Esophagus squamous epithelium (tissue), 5 donors: ENCODE results near the gene SCRN1. TPM values are rescaled to one million over a fixed set of nuclear protein-coding genes. Genes with fewer than 3 reads are reported as not detected.

Experiments used
- DNase-seq: peaks from one replicate; lab custom pipeline; 2025; lab: John Stamatoyannopoulos, UW
- H3K27ac ChIP-seq, 4 donors: fragments of 200-600 bp; sonication (generic); one replicate each; pipeline ENCODE4 v1.5.1; 2016 to 2019; ENCODE audit warnings: mild to moderate bottlenecking in 1 of 4
- H3K27me3 ChIP-seq, 4 donors: fragments of 200-600 bp; sonication (generic); 1 replicate in 3 of 4; 2 replicates in 1 of 4; pipeline versions ENCODE4 v1.5.1 to v1.6.0; 2017 to 2021; ENCODE audit warnings: antibody characterized with exemption in 1 of 4
- H3K36me3 ChIP-seq, 3 donors: fragments of 200-600 bp; sonication (generic); one replicate each; pipeline ENCODE4 v1.5.1; 2016 to 2019
- H3K4me1 ChIP-seq, 3 donors: fragments of 200-600 bp; sonication (generic); one replicate each; pipeline ENCODE4 v1.5.1; 2017 to 2019
- H3K4me3 ChIP-seq, 4 donors: fragments of 200-600 bp; sonication (generic); 1 replicate in 3 of 4; 2 replicates in 1 of 4; pipeline ENCODE4 v1.5.1; 2016 to 2019; ENCODE audit warnings: mild to moderate bottlenecking in 2 of 4, moderate library complexity in 1 of 4
- H3K9me3 ChIP-seq, 3 donors: fragments of 200-600 bp; sonication (generic); one replicate each; pipeline ENCODE4 v1.5.1; 2016 to 2019
- CTCF ChIP-seq, 6 experiments: fragments of 450-650 bp in 4 of 6; fragments of 200-600 bp in 2 of 6; sonication (generic) in 2 of 6; IDR thresholded peaks; one replicate each; pipeline ENCODE4 v1.5.1; 2016 to 2019; ENCODE audit warnings: antibody characterized with exemption in 6 of 6, mild to moderate bottlenecking in 4 of 6, moderate library complexity in 4 of 6
- POLR2A ChIP-seq, 4 donors: fragments of 450-650 bp; IDR thresholded peaks; one replicate each; pipeline ENCODE4 v1.6.1; 2017; ENCODE audit warnings: antibody characterized with exemption in 4 of 4, mild to moderate bottlenecking in 4 of 4, moderate library complexity in 3 of 4
- WGBS, 2 donors: methylation state at CpG; one replicate each; pipeline ENCODE4 v1.1.5; 2018; 5-methylcytosine and 5-hydroxymethylcytosine counted together
- intact Hi-C: fragments of 100-400 bp; cut with DNase I; formaldehyde crosslinking; loops from one replicate; pipeline ENCODE4 v1.15.0; 2022
- total RNA-seq, 4 donors: library from RNA; depleted of rRNA; stranded (reverse); fragments of >200 nt; gene quantifications; one replicate each; pipeline ENCODE4 v1.1.0, GENCODE V29; 2016
- donor health status: DM: yes; HTN: yes; CAD: no.

Gene SCRN1
- total RNA-seq, 4 donors from 2014 or later = 6.3 to 27.8 (median 20.5) TPM

DNA sequence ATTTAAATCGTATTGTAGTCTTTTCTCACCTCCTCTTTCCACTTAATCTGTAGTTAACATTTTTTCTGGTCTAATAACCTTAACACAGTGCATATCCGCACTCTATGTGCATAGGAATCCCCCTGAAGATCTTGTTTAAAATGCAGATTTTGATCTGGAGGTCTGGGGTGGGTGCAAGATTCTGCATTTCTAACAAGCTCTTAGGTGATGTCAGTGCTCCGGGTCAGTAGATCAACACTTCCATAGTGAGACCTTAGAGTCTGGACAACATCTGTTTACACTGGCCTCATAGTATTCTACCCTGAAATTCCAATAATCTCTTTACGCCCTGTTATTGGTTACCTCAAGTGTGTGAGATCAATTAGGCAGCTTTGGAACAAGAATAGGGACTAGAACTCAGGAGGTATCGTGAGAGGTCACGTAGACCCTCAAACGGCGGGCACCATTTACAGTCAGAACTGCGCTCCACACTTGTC is 38.2 kb upstream of the SCRN1 start:
- no peak for DNase-seq
- H3K9me3 ChIP-seq = no peaks in the 10 kb centered on the region
- intact Hi-C loops = no loop called here
- H3K27ac ChIP-seq = peak overlapping the region; percentile 83 to 95 (median 93)
- H3K27me3 ChIP-seq = no peaks in the 10 kb centered on the region
- peak overlapping the region; percentile 71 to 94 (median 92) for H3K4me3 ChIP-seq
- peaks cover 22 to 65% (median 25%) of the 10 kb centered on the region in 3 donors for H3K4me1 ChIP-seq
- 1% methylated on average over 6 to 8 of the region's 9 CpGs for WGBS, 2 donors
- no peaks in the 10 kb centered on the region for H3K36me3 ChIP-seq
- TF ChIP-seq POLR2A (IDR thresholded peaks at IDR 0.05) (no peak), CTCF (IDR thresholded peaks at IDR 0.05) (no peak)

DNA sequence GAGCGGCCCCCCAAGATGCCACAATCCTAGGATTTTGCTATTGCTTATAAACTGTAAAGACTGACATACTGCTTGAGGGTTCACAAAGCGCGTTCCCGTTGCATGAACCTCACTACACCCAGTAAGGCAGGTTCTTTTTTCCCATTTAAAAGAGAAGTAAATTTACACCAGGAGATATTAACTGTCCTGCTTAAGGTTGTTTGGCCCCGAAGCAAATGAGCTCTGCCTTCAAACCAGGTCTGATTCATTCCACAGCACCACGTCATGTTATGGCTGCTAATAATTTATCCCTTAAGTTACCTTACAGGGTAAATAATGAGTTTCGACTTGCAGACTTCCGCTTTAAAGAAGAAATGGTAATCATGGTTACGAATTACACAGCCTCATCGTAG is 37.5 kb upstream of the SCRN1 start:
- H3K4me1 ChIP-seq = peaks cover 22 to 59% (median 25%) of the 10 kb centered on the region in 3 donors

GRCh38 chr7:30026229-30027064 is 36.8 kb upstream of the SCRN1 start, which contains the start of gene FKBP14:
FKBP14 (minus strand) TSS chr7:30026702; CDS start chr7:30026508, 194 bp downstream.
- Histone ChIP-seq H3K27me3 (no peaks in the 10 kb centered on the region), H3K4me1 (peaks cover 22 to 59% (median 25%) of the 10 kb centered on the region in 3 donors), H3K27ac (peak within 1 kb of the TSS; percentile 83 to 95 (median 93)), H3K36me3 (no peaks in the 10 kb centered on the region), H3K9me3 (no peaks in the 10 kb centered on the region), H3K4me3 (peak within 1 kb of the TSS; percentile 71 to 94 (median 92))
- DNase-seq = peak; percentile 79
- TF ChIP-seq CTCF (IDR thresholded peaks at IDR 0.05) = peak in 1 of 6 experiments; percentile 11
- TF ChIP-seq POLR2A (IDR thresholded peaks at IDR 0.05) = no peak
- intact Hi-C loops = no loop called here
- 0% methylated on average over 18 to 20 of the region's 35 CpGs for WGBS, 2 donors

More for the DNA sequence above, 37.5 kb upstream of the SCRN1 start:
- WGBS, 2 donors = 0 to 2% methylated on average over 9 to 10 of the region's 10 CpGs
- H3K27me3 ChIP-seq = no peaks in the 10 kb centered on the region
- no peaks in the 10 kb centered on the region for H3K36me3 ChIP-seq
- H3K9me3 ChIP-seq = no peaks in the 10 kb centered on the region
- DNase-seq = no peak
- H3K27ac ChIP-seq = peak overlapping the region; percentile 83 to 95 (median 93)
- TF ChIP-seq POLR2A (IDR thresholded peaks at IDR 0.05) = no peak
- no peak for TF ChIP-seq CTCF (IDR thresholded peaks at IDR 0.05)
- H3K4me3 ChIP-seq = peak overlapping the region; percentile 71 to 94 (median 92)
- intact Hi-C loops = no loop called here

- Histone ChIP-seq H3K4me1 (peaks cover 15 to 40% (median 16%) of the 10 kb centered on the region in 3 donors), H3K27ac (no peak overlapping the region), H3K9me3 (no peaks in the 10 kb centered on the region), H3K4me3 (no peak overlapping the region), H3K36me3 (peaks cover 0 to 5% (median 0%) of the 10 kb centered on the region in 3 donors), H3K27me3 (no peaks in the 10 kb centered on the region)
- no peak for DNase-seq
- WGBS, 2 donors = 89 to 95% methylated on average over 6 of the region's 6 CpGs
- intact Hi-C loops = no loop called here
- TF ChIP-seq POLR2A (IDR thresholded peaks at IDR 0.05) = no peak
- TF ChIP-seq CTCF (IDR thresholded peaks at IDR 0.05) = no peak
These were observed 33.9 kb upstream of the SCRN1 start for GRCh38 chr7:30023524-30023923.

DNA sequence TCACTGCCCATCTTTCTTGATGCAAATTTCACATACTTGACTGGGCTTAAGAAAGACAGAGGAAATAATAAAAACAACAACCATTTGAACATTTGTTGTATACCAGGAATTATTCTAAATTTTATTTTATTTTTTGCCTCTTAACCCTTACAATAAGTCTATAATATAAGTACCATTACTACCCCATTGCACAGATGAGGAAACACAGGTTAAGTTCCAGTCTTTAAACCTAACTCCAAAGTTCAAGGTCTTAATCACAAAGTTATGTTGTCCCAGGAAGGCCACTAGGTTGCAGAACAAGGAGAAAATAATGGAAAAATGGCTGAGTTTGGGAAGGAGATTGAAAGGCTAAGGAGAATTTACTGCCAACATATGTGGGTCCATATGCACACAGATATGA is 33.4 kb upstream of the SCRN1 start:
- H3K4me1 ChIP-seq = peaks cover 15 to 40% (median 16%) of the 10 kb centered on the region in 3 donors
- no peaks in the 10 kb centered on the region for H3K27me3 ChIP-seq
- no peak overlapping the region for H3K4me3 ChIP-seq
- intact Hi-C loops = no loop called here
- DNase-seq = no peak
- peaks cover 0 to 10% (median 0%) of the 10 kb centered on the region in 3 donors for H3K36me3 ChIP-seq
- no peaks in the 10 kb centered on the region for H3K9me3 ChIP-seq
- H3K27ac ChIP-seq = no peak overlapping the region
- TF ChIP-seq CTCF (IDR thresholded peaks at IDR 0.05) = no peak
- TF ChIP-seq POLR2A (IDR thresholded peaks at IDR 0.05) = no peak
